Stimulated activated CD4-positive, alpha-beta T cell treated with anti-CD3 and anti-CD28 coated beads, Interleukin-2, amount 100 ng/mL, for 48 hours (primary cell): Measurements from ENCODE around the gene SPACA1.

ENCODE experiments used
- DNase-seq, 2 donors: peaks; one replicate each; pipeline ENCODE4 v3.0.0-alpha.2; 2020

The SPACA1 gene

GRCh38 chr6:88107241-88107640 lies 59.6 kb downstream of the SPACA1 start:
- DNase-seq, result no peak

DNA sequence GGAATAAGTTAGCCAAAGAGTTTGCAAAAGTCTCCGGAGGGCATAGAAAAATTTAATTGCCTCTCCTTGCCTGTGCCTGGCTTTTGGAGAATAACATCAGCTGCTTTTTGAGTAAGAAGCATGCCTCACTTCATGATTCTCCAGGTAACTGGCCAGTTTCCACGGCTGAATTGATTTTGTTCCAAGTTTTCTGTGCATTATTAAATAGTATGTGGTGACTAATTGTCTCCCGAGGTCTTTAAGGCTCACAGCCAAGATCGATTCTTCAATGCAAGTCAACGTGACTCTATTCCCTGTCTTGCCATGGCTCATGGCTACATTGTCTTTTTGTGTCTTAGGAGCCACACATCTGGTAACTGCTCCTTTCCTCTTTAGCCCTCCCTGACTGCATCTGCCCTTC lies 64.3 kb downstream of the SPACA1 start:
- DNase-seq, result no peak

DNA sequence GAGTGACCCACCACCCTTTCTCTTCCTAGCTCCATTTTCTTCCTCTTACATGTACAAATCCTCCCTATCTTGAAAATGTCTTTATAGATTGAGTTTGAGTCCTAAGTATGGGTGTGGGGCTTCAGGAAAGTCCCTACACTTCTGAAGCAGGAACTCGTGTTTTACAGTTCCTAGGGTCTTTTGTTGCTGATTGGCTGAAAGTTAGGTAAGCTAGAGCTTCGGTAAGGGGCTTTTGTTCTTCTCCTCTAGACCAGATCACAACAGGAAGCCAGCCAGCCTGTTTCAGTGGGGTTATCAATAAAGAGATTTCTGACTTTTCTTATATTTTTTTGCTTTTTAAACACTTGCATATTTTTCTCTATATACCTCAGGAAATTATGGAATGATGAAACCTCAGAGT lies 67.2 kb downstream of the SPACA1 start:
- DNase-seq, result no peak

DNA sequence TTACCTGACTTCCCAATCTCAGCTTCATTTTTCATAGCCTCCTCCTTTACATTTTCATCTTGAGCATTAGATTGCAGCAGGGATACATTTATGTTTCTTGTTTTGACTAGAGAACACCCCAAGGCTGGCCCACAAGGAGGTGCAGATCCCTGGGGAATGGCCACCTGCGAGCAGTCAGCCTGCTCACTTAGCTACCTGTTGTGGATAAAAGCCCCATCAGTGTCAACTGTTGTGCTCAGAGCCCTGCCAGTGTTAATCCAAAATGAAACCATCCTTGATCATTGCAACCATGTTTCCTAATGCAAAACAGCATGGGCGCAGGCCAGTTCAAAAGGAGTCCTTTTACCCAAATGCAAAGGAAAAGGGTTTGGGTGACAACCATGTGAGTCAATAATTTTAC lies 67.7 kb downstream of the SPACA1 start:
- DNase-seq, result no peak

GRCh38 chr6:88116276-88116675 lies 68.6 kb downstream of the SPACA1 start:
- no peak for DNase-seq
